Caco-2 (cell line): Measurements from ENCODE around the gene UBAP1. TPM values are rescaled to one million over a fixed set of nuclear protein-coding genes. Genes with fewer than 3 reads are reported as not detected.

ENCODE experiments used
- BruUV-seq: library from RNA; stranded (reverse); fragments of 400-500 nt; replicated peaks from 2 replicates; lab custom pipeline; 2021; lab: Mats Ljungman, UMichigan
- CTCF ChIA-PET: fragments of 300-600 bp; sonication (Branson Sonifier 250); formaldehyde crosslinking; loops from one replicate; lab custom pipeline; 2022; ENCODE audit warnings: antibody characterized with exemption; lab: Charles Lee
- POLR2A ChIA-PET: fragments of 300-600 bp; sonication (Branson Sonifier 250); formaldehyde crosslinking; loops from one replicate; lab custom pipeline; 2022; ENCODE audit warnings: antibody characterized with exemption; lab: Charles Lee
- DNase-seq, 2 experiments: peaks; one replicate each; pipeline versions ENCODE4 v3.0.0 to v3.0.0-alpha.2; 2020 to 2022
- H3K27me3 ChIP-seq: replicated peaks from 2 replicates; pipeline ENCODE4 v1.6.0; 2011; ENCODE audit warnings: low read length; ENCODE audit not compliant: control insufficient read depth, insufficient read depth
- H3K36me3 ChIP-seq: 2 replicates; pipeline ENCODE4 v1.5.1; 2011; ENCODE audit warnings: low read length; ENCODE audit not compliant: control insufficient read depth, insufficient read depth
- H3K4me1 ChIP-seq: fragments of 250-450 bp; sonication (Bioruptor Pico); 2 replicates; pipeline ENCODE4 v1.5.1; 2020; ENCODE audit warnings: mild to moderate bottlenecking
- H3K4me3 ChIP-seq: 2 replicates; pipeline ENCODE4 v1.5.1; 2011; ENCODE audit warnings: low read depth, mild to moderate bottlenecking, control low read depth, low read length
- H3K9me3 ChIP-seq: fragments of 250-450 bp; sonication (Bioruptor Pico); 2 replicates; pipeline ENCODE4 v1.5.1; 2020; ENCODE audit warnings: mild to moderate bottlenecking, moderate library complexity
- H3K27ac Mint-ChIP-seq: one replicate; pipeline ENCODE4 v1.8.0; 2022; ENCODE audit warnings: mixed read lengths; ENCODE audit not compliant: unreplicated experiment
- H3K27me3 Mint-ChIP-seq: one replicate; pipeline ENCODE4 v1.8.0; 2022; ENCODE audit warnings: mixed read lengths; ENCODE audit not compliant: insufficient read depth, unreplicated experiment
- H3K36me3 Mint-ChIP-seq: one replicate; pipeline ENCODE4 v1.8.0; 2022; ENCODE audit warnings: mild to moderate bottlenecking, mixed read lengths; ENCODE audit not compliant: insufficient read depth, unreplicated experiment
- H3K4me1 Mint-ChIP-seq: one replicate; pipeline ENCODE4 v1.8.0; 2022; ENCODE audit warnings: low read depth, mixed read lengths; ENCODE audit not compliant: unreplicated experiment
- H3K4me3 Mint-ChIP-seq: one replicate; pipeline ENCODE4 v1.8.0; 2022; ENCODE audit warnings: mild to moderate bottlenecking, moderate library complexity, mixed read lengths; ENCODE audit not compliant: unreplicated experiment
- H3K9me3 Mint-ChIP-seq: one replicate; pipeline ENCODE4 v1.8.0; 2022; ENCODE audit warnings: mixed read lengths; ENCODE audit not compliant: unreplicated experiment
- CTCF ChIP-seq, 2 experiments: fragments of 200-600 bp in 1 of 2; IDR thresholded peaks; 1 replicate in 1 of 2; 2 replicates in 1 of 2; pipeline versions ENCODE4 v1.5.1 to v1.8.0; 2011 to 2022; ENCODE audit warnings: antibody characterized with exemption in 1 of 2, control low read depth in 1 of 2, inconsistent platforms in 1 of 2, low read depth in 1 of 2, low read length in 1 of 2, mild to moderate bottlenecking in 1 of 2, moderate library complexity in 1 of 2; ENCODE audit not compliant: insufficient read depth in 1 of 2, severe bottlenecking in 1 of 2, unreplicated experiment in 1 of 2
- intact Hi-C: fragments of 100-400 bp; cut with micrococcal nuclease; formaldehyde crosslinking; loops from one replicate; pipeline ENCODE4 v1.10.0; 2022; ENCODE audit not compliant: unreplicated experiment
- total RNA-seq: library from RNA; stranded (reverse); gene quantifications from 2 replicates; pipeline ENCODE4 v1.2.3, GENCODE V29; 2022

The UBAP1 gene
- total RNA-seq, 1 experiment from 2014 or later = 33.2 TPM

DNA sequence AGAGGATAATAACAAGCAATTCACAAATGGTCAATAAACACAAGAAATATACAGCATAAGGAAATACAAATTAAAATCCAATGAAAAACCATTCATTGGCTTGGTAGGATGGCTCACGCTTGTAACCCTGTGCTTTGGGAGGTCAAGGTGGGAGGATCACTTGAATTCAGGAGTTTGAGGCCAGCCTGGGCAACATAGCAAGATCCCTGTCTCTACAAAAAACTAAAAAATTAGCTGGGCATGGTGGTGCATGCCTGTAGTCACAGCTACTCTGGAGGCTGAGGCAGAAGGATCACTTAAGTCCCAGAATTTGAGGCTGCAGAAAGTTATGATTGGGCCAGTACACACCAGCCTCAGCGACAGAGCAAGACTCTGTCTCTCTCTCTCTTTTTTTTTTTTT is 20.9 kb upstream of the UBAP1 start:
- Histone ChIP-seq H3K9me3 (no peaks in the 10 kb centered on the region), H3K4me3 (no peak overlapping the region), H3K4me1 (peaks cover 10% of the 10 kb centered on the region), H3K27me3 (no peaks in the 10 kb centered on the region), H3K36me3 (no peaks in the 10 kb centered on the region)
- no peak for TF ChIP-seq CTCF (IDR thresholded peaks at IDR 0.05; ENCODE audit: insufficient read depth in 1 of 2, low read depth in 1 of 2, low read length in 1 of 2, severe bottlenecking in 1 of 2, unreplicated experiment in 1 of 2)
- intact Hi-C loops = no loop called here
- no peaks in the 10 kb centered on the region for H3K36me3 Mint-ChIP-seq
- no peaks in the 10 kb centered on the region for H3K9me3 Mint-ChIP-seq
- CTCF ChIA-PET = no interaction called here
- no peak overlapping the region for H3K4me3 Mint-ChIP-seq
- DNase-seq = no peak
- no TSS peak for BruUV-seq
- POLR2A ChIA-PET = interaction anchor here (1.0 kb wide), 1 partner anchor 21 kb away, joined by 3 read pairs; no protein-coding TSS in a partner anchor
- H3K27me3 Mint-ChIP-seq = no peaks in the 10 kb centered on the region
- peak overlapping the region; percentile 79 for H3K27ac Mint-ChIP-seq
- H3K4me1 Mint-ChIP-seq = peaks cover 12% of the 10 kb centered on the region

GRCh38 chr9:34158362-34158869 is 20.4 kb upstream of the UBAP1 start:
- intact Hi-C loops = no loop called here
- Histone ChIP-seq H3K36me3 (no peaks in the 10 kb centered on the region), H3K9me3 (no peaks in the 10 kb centered on the region), H3K27me3 (no peaks in the 10 kb centered on the region), H3K4me1 (peaks cover 10% of the 10 kb centered on the region), H3K4me3 (no peak overlapping the region)
- no peak for TF ChIP-seq CTCF (IDR thresholded peaks at IDR 0.05; ENCODE audit: insufficient read depth in 1 of 2, low read depth in 1 of 2, low read length in 1 of 2, severe bottlenecking in 1 of 2, unreplicated experiment in 1 of 2)
- POLR2A ChIA-PET = interaction anchor here (1.0 kb wide), 1 partner anchor 20 kb away, joined by 3 read pairs; no protein-coding TSS in a partner anchor
- no peaks in the 10 kb centered on the region for H3K9me3 Mint-ChIP-seq
- DNase-seq = peak; percentile 53 to 70
- peak overlapping the region; percentile 79 for H3K27ac Mint-ChIP-seq
- H3K4me3 Mint-ChIP-seq = no peak overlapping the region
- no peaks in the 10 kb centered on the region for H3K27me3 Mint-ChIP-seq
- BruUV-seq = no TSS peak
- H3K4me1 Mint-ChIP-seq = peaks cover 12% of the 10 kb centered on the region
- H3K36me3 Mint-ChIP-seq = no peaks in the 10 kb centered on the region
- CTCF ChIA-PET = no interaction called here

GRCh38 chr9:34163434-34163833 is 15.4 kb upstream of the UBAP1 start:
- H3K4me1 ChIP-seq = peaks cover 7% of the 10 kb centered on the region
- CTCF ChIA-PET = no interaction called here
- Mint-ChIP-seq H3K36me3 (no peaks in the 10 kb centered on the region), H3K4me1 (peaks cover 8% of the 10 kb centered on the region), H3K27ac (no peak overlapping the region), H3K4me3 (no peak overlapping the region), H3K27me3 (no peaks in the 10 kb centered on the region), H3K9me3 (no peaks in the 10 kb centered on the region)
- DNase-seq = no peak
- no peaks in the 10 kb centered on the region for H3K36me3 ChIP-seq
- intact Hi-C loops = no loop called here
- no peak for TF ChIP-seq CTCF (IDR thresholded peaks at IDR 0.05; ENCODE audit: insufficient read depth in 1 of 2, low read depth in 1 of 2, low read length in 1 of 2, severe bottlenecking in 1 of 2, unreplicated experiment in 1 of 2)
- H3K9me3 ChIP-seq = no peaks in the 10 kb centered on the region
- POLR2A ChIA-PET = no interaction called here
- no peaks in the 10 kb centered on the region for H3K27me3 ChIP-seq
- H3K4me3 ChIP-seq = no peak overlapping the region
- BruUV-seq = no TSS peak
